ENCODE data around the gene PLPP3.

The PLPP3 gene

DNA sequence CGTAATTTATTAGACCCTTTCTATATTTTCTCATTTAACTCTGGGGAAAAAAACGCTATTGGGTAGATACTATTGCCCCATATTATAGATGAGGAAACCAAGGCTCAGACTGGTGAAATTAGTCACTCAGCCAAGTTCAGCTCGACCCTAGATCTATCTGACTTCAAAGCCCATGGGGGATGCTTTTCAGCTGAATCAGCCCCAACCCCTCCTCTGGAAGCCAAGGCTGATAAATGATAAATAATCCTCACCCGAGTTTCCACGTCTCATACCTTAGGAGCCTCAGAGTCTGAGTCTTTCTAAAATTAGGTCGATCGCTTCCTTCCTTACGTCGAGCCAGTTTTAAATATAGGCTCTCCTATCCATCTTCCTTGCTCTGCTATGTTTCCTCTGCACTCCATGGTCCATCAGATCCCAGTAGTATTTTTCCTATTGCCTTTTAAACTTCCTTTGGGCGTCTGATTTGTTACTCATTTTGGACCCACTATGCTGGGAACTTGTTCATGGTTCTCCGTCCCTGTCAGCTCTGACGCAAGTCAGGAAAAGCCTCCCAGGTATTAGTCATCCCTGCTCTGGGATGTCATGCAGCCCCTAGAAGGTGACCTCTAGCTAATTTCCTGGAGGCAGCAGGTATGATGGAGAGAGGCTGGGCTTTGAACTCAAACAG lies 122.8 kb downstream of the PLPP3 start:
- DNase-seq, result peak; percentile 26

DNA sequence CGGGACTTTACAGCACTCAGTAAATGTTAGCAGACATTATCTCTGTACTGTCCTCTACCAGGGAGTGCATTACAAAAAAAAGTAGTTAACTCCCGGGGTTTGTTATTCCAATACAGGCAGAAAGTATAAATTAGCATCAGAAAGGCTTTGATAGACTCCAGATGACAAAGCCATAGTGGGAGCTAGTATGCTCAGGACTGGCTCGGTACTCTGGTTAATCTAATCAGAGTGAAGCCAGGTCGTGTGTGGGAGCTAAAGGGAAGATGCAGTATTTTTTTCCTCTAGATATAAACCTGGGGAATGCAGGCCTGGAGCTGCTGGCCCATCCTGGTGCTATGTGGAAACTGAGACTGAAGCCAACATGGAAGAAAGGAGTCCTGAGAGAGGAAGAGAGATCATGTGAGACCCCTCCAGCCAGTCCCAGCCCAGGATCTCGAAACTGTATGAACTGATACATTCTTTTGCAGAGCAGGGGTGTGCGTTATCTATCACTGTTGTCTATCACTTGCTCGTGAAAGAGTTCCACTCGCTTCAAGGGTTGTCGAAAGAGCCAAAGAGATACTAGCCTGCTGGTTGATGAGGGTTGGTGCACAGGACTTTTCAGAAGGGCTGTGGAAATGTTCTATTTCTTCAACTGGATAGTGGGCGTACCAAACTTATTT lies 125.8 kb downstream of the PLPP3 start:
- no peak for DNase-seq

DNA sequence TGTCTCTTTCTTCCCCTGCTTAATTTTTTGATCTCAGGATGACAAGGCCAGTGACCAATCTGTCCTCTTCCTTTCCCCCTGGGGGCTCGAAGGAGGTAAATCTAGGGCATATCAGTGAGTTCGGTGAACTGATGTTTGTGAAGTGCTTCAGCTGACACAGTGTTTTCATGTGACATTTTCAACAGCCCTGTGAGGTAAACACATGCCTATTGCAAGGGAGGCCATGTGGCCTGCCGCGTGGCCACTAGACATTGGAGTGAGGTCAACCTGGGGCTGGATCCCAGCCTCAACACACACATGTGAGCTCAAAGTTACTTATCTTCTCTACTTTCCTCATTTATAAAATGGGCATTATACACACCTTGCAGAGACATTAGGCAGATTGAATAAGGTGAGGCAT lies 126.3 kb downstream of the PLPP3 start:
- DNase-seq, result no peak

DNA sequence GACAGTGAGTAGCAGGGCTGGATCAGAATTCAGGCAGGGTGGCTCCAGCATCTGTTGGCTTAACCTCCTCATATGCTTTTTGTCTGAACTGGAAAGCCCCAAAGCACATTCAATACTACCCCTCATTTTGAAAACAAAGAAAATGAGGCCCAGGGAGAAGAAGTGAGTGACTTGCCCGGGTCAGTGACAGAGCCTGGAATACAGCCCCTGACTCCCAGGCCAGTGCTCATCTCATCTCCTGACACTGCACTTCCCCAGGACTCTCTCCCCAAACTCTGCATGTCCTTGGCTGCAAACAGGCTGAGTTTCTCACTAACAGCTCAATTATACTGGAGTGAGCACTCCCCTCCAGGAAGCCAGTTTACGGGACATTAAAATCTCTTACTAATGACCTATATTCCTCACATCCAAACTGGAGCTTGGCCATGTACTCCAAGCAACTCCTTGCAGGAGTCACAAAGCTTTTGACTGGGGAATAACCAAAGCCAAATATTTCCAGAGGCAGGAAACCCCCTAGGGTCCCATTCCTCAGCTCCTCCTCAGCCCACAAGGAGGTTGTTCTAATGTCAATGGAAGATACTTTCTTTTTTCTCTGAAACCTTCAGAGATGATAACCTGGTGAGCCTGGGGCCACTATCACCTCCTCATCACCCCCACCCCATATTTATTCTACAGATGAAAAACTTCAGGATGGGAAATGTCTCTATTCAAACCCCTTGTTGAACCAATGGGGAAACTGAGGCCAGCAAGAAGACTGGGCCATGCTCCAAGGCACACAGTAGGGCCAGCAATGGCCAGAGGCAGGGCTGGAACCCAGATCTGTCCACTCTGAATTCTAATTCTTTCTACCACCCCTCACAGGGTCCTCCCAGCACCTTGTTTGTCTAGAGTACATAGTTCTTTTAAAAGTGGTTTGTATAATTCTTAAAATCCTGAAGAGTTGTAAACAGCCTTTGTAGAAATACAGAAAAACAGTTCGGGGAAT lies 127.0 kb downstream of the PLPP3 start:
- no peak for DNase-seq

DNA sequence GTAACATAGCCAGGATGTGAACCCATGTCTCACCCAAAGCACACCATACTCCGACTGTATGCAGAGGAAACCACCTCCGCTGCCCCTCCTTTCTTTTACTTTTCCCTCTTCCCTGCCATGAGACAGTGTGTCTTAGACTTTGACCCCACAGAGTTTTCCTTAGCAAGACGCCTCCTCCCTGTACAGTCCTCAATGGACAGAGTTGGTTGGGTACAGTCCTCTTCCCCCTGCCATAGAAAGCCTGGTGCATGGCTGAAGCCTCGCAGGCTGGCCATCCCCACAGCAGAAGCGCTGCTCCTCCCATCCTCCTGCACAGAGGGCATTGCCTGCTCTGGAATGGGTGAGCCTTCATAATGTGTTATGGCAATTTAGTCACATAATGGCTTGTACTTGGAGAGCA lies 127.9 kb downstream of the PLPP3 start:
- DNase-seq, result no peak

DNA sequence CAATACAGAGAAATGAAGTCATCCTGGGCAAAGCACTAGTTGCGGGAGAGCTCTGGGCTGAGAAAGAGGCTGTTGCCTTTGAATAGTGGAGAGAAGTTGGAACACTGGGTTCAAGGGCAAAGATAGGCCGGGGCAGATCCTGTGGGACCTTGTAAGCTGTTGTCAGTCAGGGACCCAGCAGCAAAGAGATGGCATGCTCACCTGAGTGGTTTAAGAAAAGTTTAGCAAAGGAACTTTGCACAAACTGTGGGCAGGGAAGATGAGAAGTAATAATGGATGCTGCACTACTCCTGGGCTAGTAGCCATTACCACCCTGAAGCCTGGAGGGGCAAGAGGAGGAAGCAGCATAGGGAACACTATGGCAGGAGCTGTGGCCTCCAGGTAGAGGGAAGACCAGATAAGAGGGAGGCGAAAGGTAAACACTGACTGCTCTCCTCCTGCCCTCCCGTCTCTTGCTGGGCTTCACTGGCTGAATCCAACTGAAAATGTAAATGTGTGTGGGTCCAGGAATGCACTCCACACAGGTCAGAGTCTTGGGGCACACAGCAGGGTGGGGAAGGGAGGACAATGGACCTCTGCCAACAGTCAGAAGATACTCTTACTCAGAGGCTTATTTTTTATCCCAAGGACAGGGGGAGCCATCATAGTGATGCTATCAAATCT lies 129.2 kb downstream of the PLPP3 start:
- no peak for DNase-seq

DNA sequence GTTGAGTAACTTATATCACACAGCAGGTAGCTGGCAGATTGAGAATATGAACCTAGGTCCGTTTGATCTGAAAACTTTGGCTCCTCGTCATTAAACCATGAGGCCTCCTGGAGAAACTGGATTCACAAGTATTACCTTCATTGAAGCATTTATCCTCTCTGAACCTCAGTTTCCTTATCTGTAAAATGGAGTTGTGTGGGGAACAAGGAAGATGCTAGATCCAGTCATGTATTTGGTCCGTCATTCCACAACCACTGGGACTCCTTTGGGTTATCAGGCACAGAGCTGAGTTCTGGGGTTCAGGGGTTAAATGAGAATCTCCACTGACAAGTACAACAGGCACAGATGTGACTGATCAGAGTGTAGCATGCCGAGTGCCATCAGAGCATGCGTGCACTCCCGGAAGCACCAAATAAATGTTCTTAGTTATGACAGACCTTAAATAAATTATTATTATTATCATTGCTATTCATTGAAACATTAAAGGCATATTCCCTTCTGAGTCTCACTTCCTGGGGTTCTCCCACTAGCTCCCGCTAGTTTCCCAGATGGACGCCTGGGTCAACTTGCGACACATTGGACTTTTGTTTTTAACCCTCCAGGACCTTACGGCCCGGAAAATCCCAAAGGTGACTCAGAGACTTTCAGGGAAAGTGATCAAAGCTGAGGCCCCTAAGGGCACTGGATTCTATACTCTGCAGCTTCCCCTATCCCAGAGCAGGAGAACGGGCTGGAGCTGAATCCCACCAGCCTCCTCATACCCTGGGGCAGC lies 130.6 kb downstream of the PLPP3 start:
- no peak for DNase-seq

DNA sequence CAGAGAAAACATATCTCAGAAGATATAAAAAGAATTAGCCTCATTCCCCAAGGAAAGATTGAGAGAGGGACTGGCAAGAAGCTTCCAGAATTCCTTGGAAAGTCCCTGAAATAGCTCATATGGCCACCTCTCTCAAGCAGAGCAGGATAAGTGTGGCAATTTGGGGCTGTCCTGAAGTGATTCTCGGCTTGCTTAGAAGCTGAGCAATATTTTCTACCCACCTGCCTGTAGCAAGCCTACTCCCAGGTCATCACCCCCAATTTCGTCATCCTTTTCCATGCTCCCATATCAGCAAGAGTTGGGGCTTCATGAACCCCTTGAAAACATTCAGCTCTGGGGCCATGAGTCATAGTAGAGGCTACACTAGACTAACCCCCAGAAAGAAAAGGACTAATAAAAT lies 131.5 kb downstream of the PLPP3 start:
- DNase-seq, result no peak

DNA sequence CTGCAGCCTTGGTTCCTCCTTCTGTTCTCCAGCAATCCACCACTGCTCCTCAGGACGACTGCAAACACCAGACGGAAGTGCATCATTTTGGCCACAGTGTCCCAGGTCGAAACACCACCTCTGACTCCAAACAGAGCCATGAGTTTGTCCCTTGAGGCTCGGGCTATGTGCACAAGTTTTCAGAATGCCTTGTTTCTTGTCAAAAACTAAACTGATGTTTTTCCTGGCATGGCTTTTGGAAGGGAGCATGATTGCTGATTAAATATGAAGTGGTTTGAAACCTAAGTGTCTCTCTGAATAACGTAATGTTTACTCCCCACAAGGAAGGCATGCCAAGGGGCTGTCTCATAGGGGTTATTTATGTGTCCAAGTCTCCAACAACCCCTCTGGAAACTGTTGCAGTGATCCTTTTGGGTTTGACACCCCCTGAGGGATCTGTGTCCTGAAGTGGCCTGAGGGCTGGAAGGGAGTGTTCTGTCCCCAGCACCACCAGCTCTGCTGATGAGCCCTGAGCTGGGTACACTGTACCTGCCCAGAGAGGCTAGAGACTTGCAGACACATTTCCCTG lies 132.7 kb downstream of the PLPP3 start:
- no peak for DNase-seq

DNA sequence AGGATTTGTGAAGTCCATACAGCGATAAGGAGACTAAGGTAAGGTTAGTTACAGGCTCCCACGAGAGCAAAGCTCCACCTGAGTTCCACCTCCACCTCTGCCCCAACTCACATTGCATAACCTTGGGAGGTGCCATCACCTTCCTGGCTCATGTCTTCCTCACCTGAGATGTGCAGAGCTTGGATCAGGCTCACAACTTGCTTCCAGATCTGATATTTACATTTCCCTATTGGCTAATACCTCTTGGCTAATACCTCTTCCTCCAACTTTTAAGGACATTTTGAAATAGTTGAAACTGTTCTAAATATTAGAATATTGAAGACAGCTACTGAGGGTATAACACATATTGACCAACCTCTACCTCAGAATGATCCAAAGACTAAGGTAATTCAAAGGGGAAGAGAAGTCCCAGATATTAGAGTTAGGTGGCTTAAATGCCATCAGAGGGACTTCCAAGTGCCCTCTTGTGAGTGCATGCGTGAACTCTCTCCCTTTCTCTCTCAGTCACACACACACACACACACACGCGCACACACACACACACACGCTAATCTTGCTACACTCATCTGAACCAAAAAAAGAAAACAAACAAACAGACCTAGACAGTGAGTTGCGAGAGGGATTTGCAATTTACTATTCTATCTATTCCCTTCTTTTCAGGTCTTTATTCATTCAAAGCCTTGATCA lies 134.3 kb downstream of the PLPP3 start:
- no peak for DNase-seq

Data from 8988T (cell line).